AG09309 (cell line): ENCODE measurements around the gene VSIG10.

Experiments used
- DNase-seq: peaks from one replicate; pipeline ENCODE4 v3.0.0-alpha.2; 2010; ENCODE audit warnings: low read depth
- H3K4me3 ChIP-seq: 2 replicates; pipeline ENCODE4 v1.5.1; 2011; ENCODE audit warnings: mild to moderate bottlenecking, low read depth, low read length, moderate library complexity; ENCODE audit not compliant: control insufficient read depth
- CTCF ChIP-seq: IDR thresholded peaks from 2 replicates; pipeline ENCODE4 v1.5.1; 2011; ENCODE audit warnings: mild to moderate bottlenecking, low read depth, low read length, inconsistent platforms; ENCODE audit not compliant: insufficient read depth, control insufficient read depth; ENCODE audit errors: missing control alignments

The VSIG10 gene

DNA sequence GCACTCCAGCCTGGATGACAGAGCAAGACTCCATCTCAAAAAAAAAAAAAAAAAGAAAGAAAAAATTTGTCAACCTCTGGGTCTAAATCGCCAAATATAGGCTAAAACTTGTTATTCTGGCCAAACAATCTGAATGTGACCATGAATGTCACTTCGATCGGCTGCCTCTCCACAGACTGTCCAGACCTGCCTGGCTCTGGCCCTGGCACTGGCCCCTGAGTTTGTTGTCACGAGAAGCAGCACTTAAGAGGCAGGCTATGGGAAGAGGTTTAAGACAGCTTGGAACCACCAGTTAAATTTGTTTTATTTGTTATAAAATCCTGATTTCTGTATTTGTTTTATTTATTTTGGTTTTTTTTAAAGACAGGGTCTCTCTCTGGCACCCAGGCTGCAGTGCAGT is 57.4 kb downstream of the VSIG10 start:
- H3K4me3 ChIP-seq, result no peak overlapping the region
- TF ChIP-seq CTCF, result no peak
- no peak for DNase-seq

- H3K4me3 ChIP-seq, result no peak overlapping the region
- TF ChIP-seq CTCF, result no peak
- DNase-seq, result no peak
Observed at GRCh38 chr12:118044577-118044976, 59.2 kb downstream of the VSIG10 start.

DNA sequence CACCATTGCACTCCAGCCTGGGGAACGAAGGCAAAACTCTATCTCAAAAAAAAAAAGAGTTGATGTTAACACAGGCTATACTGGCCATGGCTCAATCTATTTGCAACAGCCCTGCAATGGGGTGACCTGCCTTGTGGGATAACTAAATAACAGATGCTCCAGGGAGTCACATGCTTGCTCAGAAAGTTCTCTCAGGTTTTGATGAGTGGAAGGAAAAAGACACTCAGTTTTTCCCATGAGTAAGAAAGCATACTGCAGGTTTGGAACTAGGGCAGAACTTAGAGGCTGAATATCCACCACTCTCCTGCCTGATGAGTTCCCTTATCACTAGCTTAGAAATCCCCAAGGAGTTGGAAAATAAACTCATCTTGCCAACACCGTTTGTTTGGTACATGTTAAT is 59.7 kb downstream of the VSIG10 start:
- TF ChIP-seq CTCF, result no peak
- DNase-seq, result no peak
- H3K4me3 ChIP-seq, result no peak overlapping the region

DNA sequence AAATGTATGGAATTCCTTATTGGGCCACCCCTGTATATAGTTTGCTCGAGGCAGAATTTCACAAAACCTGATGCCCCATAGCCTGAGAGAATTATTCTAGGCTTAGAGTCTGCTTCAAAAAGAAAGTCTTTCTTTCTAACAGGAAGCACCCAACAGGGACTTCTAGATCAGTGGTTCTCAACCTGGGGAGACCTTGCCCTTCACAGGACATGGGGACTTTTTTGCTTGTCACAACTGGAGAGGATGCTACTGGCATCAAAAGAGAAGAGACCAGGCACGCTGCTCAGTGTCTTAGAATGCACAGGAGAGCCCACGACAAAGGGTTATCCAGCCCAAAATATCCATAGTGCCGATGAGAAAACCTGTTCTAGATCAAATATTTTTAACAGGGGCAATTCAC is 61.7 kb downstream of the VSIG10 start:
- TF ChIP-seq CTCF, result no peak
- H3K4me3 ChIP-seq, result no peak overlapping the region
- DNase-seq, result no peak

GRCh38 chr12:118038137-118038536 is 65.7 kb downstream of the VSIG10 start:
- TF ChIP-seq CTCF, result no peak
- H3K4me3 ChIP-seq, result no peak overlapping the region
- DNase-seq, result no peak

GRCh38 chr12:118036672-118037411 is 67.0 kb downstream of the VSIG10 start:
- DNase-seq, result no peak
- TF ChIP-seq CTCF, result no peak
- no peak overlapping the region for H3K4me3 ChIP-seq
